ENCODE data around the gene ZNF263. TPM values are rescaled to one million over a fixed set of nuclear protein-coding genes. Genes with fewer than 3 reads are reported as not detected.
A peak's percentile ranks its signal among the peaks of the same experiment; 100 is the strongest.
"Not testable (repeated sequence)": the region's sequence is repeated elsewhere in the genome, so short reads cannot be mapped to it uniquely, and the experiment has no call there.

The ZNF263 gene
- total RNA-seq, 2 experiments from 2014 or later, result 13.2 to 13.5 TPM

- no peak for DNase-seq
- H3K27me3 Mint-ChIP-seq, result peaks cover 1% of the 10 kb centered on the region
- no peaks in the 10 kb centered on the region for H3K4me1 Mint-ChIP-seq (ENCODE audit: low read depth)
- ChIA-PET POLR2A (no interaction called here), CTCF (no interaction called here)
- H3K36me3 Mint-ChIP-seq, result no peaks in the 10 kb centered on the region
- intact Hi-C loops (cut with micrococcal nuclease), result no loop called here
- no peaks in the 10 kb centered on the region for H3K9me3 Mint-ChIP-seq
- H3K27ac Mint-ChIP-seq, result no peak overlapping the region
- no peak overlapping the region for H3K4me3 Mint-ChIP-seq
Measured at GRCh38 chr16:3249451-3249850, 33.8 kb upstream of the ZNF263 start.

- CTCF ChIA-PET, result no interaction called here
- DNase-seq, result no peak
- H3K4me3 Mint-ChIP-seq, result no peak overlapping the region
- H3K9me3 Mint-ChIP-seq, result no peaks in the 10 kb centered on the region
- H3K4me1 Mint-ChIP-seq (ENCODE audit: low read depth), result no peaks in the 10 kb centered on the region
- no peak overlapping the region for H3K27ac Mint-ChIP-seq
- POLR2A ChIA-PET, result no interaction called here
- no peaks in the 10 kb centered on the region for H3K36me3 Mint-ChIP-seq
- no peaks in the 10 kb centered on the region for H3K27me3 Mint-ChIP-seq
- intact Hi-C loops (cut with micrococcal nuclease), result no loop called here
Measured at GRCh38 chr16:3252967-3253366, 30.3 kb upstream of the ZNF263 start.

GRCh38 chr16:3254309-3254708 lies 29.0 kb upstream of the ZNF263 start:
- intact Hi-C loops (cut with micrococcal nuclease), result no loop called here
- no peaks in the 10 kb centered on the region for H3K9me3 Mint-ChIP-seq
- no peak for DNase-seq
- H3K4me1 Mint-ChIP-seq (ENCODE audit: low read depth), result no peaks in the 10 kb centered on the region
- no peak overlapping the region for H3K4me3 Mint-ChIP-seq
- H3K27me3 Mint-ChIP-seq, result no peaks in the 10 kb centered on the region
- H3K36me3 Mint-ChIP-seq, result no peaks in the 10 kb centered on the region
- POLR2A ChIA-PET, result no interaction called here
- H3K27ac Mint-ChIP-seq, result no peak overlapping the region
- CTCF ChIA-PET, result no interaction called here

GRCh38 chr16:3256146-3256865 lies 27.0 kb upstream of the ZNF263 start, which contains the start of gene MEFV:
TSS of gene MEFV (minus strand) at chr16:3256633. CDS start at chr16:3256587, 46 bp downstream.
- no peaks in the 10 kb centered on the region for H3K9me3 Mint-ChIP-seq
- DNase-seq, result no peak
- no peaks in the 10 kb centered on the region for H3K36me3 Mint-ChIP-seq
- H3K27me3 Mint-ChIP-seq, result no peaks in the 10 kb centered on the region
- no peaks in the 10 kb centered on the region for H3K4me1 Mint-ChIP-seq (ENCODE audit: low read depth)
- H3K4me3 Mint-ChIP-seq, result no peak within 1 kb of the TSS
- intact Hi-C loops (cut with micrococcal nuclease), result no loop called here
- H3K27ac Mint-ChIP-seq, result no peak within 1 kb of the TSS
- POLR2A ChIA-PET, result no interaction called here
- CTCF ChIA-PET, result interaction anchor here (1.5 kb wide), 1 partner anchor 11 kb away, joined by 8 read pairs; no protein-coding TSS in a partner anchor

GRCh38 chr16:3256866-3257465 lies 26.3 kb upstream of the ZNF263 start:
- ChIA-PET CTCF (interaction anchor here (1.5 kb wide), 1 partner anchor 10 kb away, joined by 8 read pairs; no protein-coding TSS in a partner anchor), POLR2A (no interaction called here)
- no peaks in the 10 kb centered on the region for H3K36me3 Mint-ChIP-seq
- H3K4me1 Mint-ChIP-seq (ENCODE audit: low read depth), result no peaks in the 10 kb centered on the region
- no peaks in the 10 kb centered on the region for H3K27me3 Mint-ChIP-seq
- DNase-seq, result no peak
- no peaks in the 10 kb centered on the region for H3K9me3 Mint-ChIP-seq
- no peak overlapping the region for H3K27ac Mint-ChIP-seq
- H3K4me3 Mint-ChIP-seq, result no peak overlapping the region
- intact Hi-C loops (cut with micrococcal nuclease), result no loop called here

- peaks cover 4% of the 10 kb centered on the region for H3K36me3 Mint-ChIP-seq
- peaks cover 19% of the 10 kb centered on the region for H3K4me1 Mint-ChIP-seq (ENCODE audit: low read depth)
- no peaks in the 10 kb centered on the region for H3K27me3 Mint-ChIP-seq
- no peak overlapping the region for H3K4me3 Mint-ChIP-seq
- CTCF ChIA-PET, result no interaction called here
- intact Hi-C loops (cut with micrococcal nuclease), result loop anchor here (5.0 kb wide), 2 partner anchors 88 to 238 kb away; partner anchors contain the start of genes HCFC1R1, THOC6 and TNFRSF12A
- H3K27ac Mint-ChIP-seq, result no peak overlapping the region
- H3K9me3 Mint-ChIP-seq, result peaks cover 3% of the 10 kb centered on the region
- no peak for DNase-seq
- POLR2A ChIA-PET, result no interaction called here
Measured at GRCh38 chr16:3259836-3260235, 23.5 kb upstream of the ZNF263 start.

- ChIA-PET POLR2A (interaction anchor here (3.0 kb wide), 1 partner anchor 21 kb away, joined by 25 read pairs; the partner anchor contains the start of gene ZNF263), CTCF (no interaction called here)
- H3K4me3 Mint-ChIP-seq, result peak overlapping the region; percentile 80
- peaks cover 5% of the 10 kb centered on the region for H3K9me3 Mint-ChIP-seq
- no peaks in the 10 kb centered on the region for H3K27me3 Mint-ChIP-seq
- H3K4me1 Mint-ChIP-seq (ENCODE audit: low read depth), result peaks cover 24% of the 10 kb centered on the region
- DNase-seq, result no peak
- intact Hi-C loops (cut with micrococcal nuclease), result loop anchor here (5.0 kb wide), 2 partner anchors 90 to 240 kb away; partner anchors contain the start of genes HCFC1R1, THOC6 and TNFRSF12A
- peaks cover 19% of the 10 kb centered on the region for H3K36me3 Mint-ChIP-seq
- H3K27ac Mint-ChIP-seq, result peak overlapping the region; percentile 93
Measured at GRCh38 chr16:3262517-3262916, 20.8 kb upstream of the ZNF263 start.

GRCh38 chr16:3264137-3265036 lies 18.9 kb upstream of the ZNF263 start:
- H3K9me3 Mint-ChIP-seq, result peaks cover 17% of the 10 kb centered on the region
- POLR2A ChIA-PET, result interaction anchor here (0.6 to 3.0 kb wide), 9 partner anchors 19 to 245 kb away, joined by 3 to 25 read pairs (median 3); partner anchors contain the start of genes ZNF174, ZNF200, ZNF263 and ZSCAN32
- peak overlapping the region; percentile 80 for H3K4me3 Mint-ChIP-seq
- peak overlapping the region; percentile 93 for H3K27ac Mint-ChIP-seq
- H3K27me3 Mint-ChIP-seq, result no peaks in the 10 kb centered on the region
- CTCF ChIA-PET, result interaction anchor here (1.4 to 1.5 kb wide), 2 partner anchors 19 to 179 kb away, joined by 3 read pairs; partner anchors contain the start of genes NAA60, ZNF263 and ZNF597
- H3K4me1 Mint-ChIP-seq (ENCODE audit: low read depth), result peaks cover 24% of the 10 kb centered on the region
- peak; percentile 99 for DNase-seq
- intact Hi-C loops (cut with micrococcal nuclease), result loop anchor here (1.0 to 5.0 kb wide), 9 partner anchors 19 to 242 kb away; partner anchors contain the start of genes HCFC1R1, THOC6, TNFRSF12A and ZNF200
- peaks cover 29% of the 10 kb centered on the region for H3K36me3 Mint-ChIP-seq

- ChIA-PET POLR2A (interaction anchor here (1.1 to 1.2 kb wide), 3 partner anchors 15 to 133 kb away, joined by 3 read pairs; partner anchors contain the start of gene ZNF263), CTCF (interaction anchor here (0.6 to 2.8 kb wide), 12 partner anchors 10 to 190 kb away, joined by 3 to 10 read pairs (median 3); no protein-coding TSS in a partner anchor)
- Mint-ChIP-seq H3K4me3 (no peak overlapping the region), H3K36me3 (peaks cover 29% of the 10 kb centered on the region), H3K9me3 (peaks cover 23% of the 10 kb centered on the region), H3K4me1 (ENCODE audit: low read depth) (peaks cover 24% of the 10 kb centered on the region), H3K27ac (no peak overlapping the region), H3K27me3 (no peaks in the 10 kb centered on the region)
- intact Hi-C loops (cut with micrococcal nuclease), result no loop called here
- DNase-seq, result no peak
Measured at GRCh38 chr16:3266873-3267537, 16.3 kb upstream of the ZNF263 start.

- ChIA-PET CTCF (interaction anchor here (2.0 to 2.8 kb wide), 2 partner anchors 14 to 100 kb away, joined by 5 to 10 read pairs; no protein-coding TSS in a partner anchor), POLR2A (no interaction called here)
- H3K27ac Mint-ChIP-seq, result no peak overlapping the region
- peaks cover 30% of the 10 kb centered on the region for H3K9me3 Mint-ChIP-seq
- DNase-seq, result no peak
- peaks cover 15% of the 10 kb centered on the region for H3K4me1 Mint-ChIP-seq (ENCODE audit: low read depth)
- H3K36me3 Mint-ChIP-seq, result peaks cover 29% of the 10 kb centered on the region
- H3K4me3 Mint-ChIP-seq, result no peak overlapping the region
- H3K27me3 Mint-ChIP-seq, result no peaks in the 10 kb centered on the region
- intact Hi-C loops (cut with micrococcal nuclease), result no loop called here
Measured at GRCh38 chr16:3268294-3268693, 15.0 kb upstream of the ZNF263 start.

- H3K4me1 Mint-ChIP-seq (ENCODE audit: low read depth); H3K27ac Mint-ChIP-seq; CTCF ChIA-PET; H3K27me3 Mint-ChIP-seq; intact Hi-C loops (cut with micrococcal nuclease); POLR2A ChIA-PET; DNase-seq; H3K4me3 Mint-ChIP-seq: not testable (repeated sequence)
- Mint-ChIP-seq H3K9me3 (peaks cover 38% of the 10 kb centered on the region), H3K36me3 (peaks cover 21% of the 10 kb centered on the region)
Measured at GRCh38 chr16:3270718-3271117, 12.6 kb upstream of the ZNF263 start.

Data from activated CD4-positive, alpha-beta memory T cell treated with anti-CD3 and anti-CD28 coated beads for 36 hours (primary cell).